ENCODE measurements around the gene TMEM131L.
"Not testable (repeated sequence)": the region's sequence is repeated elsewhere in the genome, so short reads cannot be mapped to it uniquely, and the experiment has no call there.

GRCh38 chr4:153548907-153549306 is 82.7 kb downstream of the TMEM131L start:
- TF ChIP-seq CTCF (IDR thresholded peaks at IDR 0.05; ENCODE audit: insufficient read depth, low read depth, low read length); EZH2 (IDR thresholded peaks at IDR 0.05; ENCODE audit: insufficient read depth, low read length): not testable (repeated sequence)

All from astrocyte (in vitro differentiated cells and primary cell).